ENCODE results near the gene SAMD4B. TPM values are rescaled to one million over a fixed set of nuclear protein-coding genes. Genes with fewer than 3 reads are reported as not detected.
"Not testable (repeated sequence)": the region's sequence is repeated elsewhere in the genome, so short reads cannot be mapped to it uniquely, and the experiment has no call there.

The SAMD4B gene
- total RNA-seq, 1 experiment from 2014 or later, result 135 TPM

DNA sequence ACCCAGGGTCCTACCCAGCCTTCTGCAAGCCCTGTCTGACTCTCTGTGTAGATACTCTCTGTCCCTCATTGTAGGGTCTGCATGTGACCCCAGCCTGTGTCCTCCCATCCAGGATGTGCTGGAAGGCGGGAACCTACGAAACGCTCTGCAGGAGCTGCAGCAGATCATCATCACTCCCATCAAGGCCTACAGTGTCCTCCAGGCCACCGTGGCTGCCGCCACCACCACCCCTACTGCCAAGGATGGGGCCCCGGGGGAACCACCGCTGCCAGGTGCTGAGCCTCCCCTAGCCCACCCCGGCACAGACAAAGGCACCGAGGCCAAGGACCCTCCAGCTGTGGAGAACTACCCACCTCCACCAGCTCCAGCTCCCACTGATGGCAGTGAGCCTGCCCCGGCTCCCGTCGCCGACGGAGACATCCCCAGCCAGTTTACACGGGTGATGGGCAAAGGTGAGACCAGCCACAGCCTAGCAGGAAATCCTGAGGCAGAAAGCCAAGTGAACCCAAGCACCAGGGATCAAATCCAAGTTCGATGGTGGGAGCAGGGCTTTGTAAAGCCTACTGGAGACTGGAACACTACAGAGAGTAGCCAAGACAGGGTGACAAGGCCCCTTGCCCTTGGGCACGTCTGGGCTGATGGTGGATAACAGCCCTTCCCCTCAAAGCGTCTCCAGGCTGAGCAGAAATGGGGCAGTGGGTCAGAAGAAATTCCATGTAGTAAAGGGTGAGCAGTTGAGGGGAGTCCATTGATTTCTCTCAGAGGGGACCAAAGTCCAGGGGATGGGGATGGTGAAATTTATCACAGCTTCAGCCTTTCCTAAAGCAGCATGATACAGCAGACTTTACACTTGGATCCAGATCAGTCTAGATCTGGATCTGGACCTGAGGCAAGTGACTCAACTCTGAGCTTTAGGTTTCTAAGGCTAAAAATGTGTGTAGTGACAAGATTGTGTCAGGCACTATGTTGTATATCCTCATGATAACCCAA, 35.4 kb downstream of the SAMD4B start:
- no peak overlapping the region for H4K5ac ChIP-seq (ENCODE audit: insufficient read length, low read depth, low read length)
- no peak overlapping the region for H3K4me2 ChIP-seq (ENCODE audit: insufficient read depth, insufficient read length, low read length)
- H2BK20ac ChIP-seq (ENCODE audit: low read depth, low read length, poor library complexity, severe bottlenecking), result no peak overlapping the region
- H2BK120ac ChIP-seq (ENCODE audit: low read depth, low read length, poor library complexity, severe bottlenecking), result no peak overlapping the region
- H4K20me1 ChIP-seq (ENCODE audit: control insufficient read depth, insufficient read depth, insufficient read length), result peaks cover 2% of the 10 kb centered on the region
- no peak overlapping the region for H3K27ac ChIP-seq (ENCODE audit: insufficient read length, low read depth, low read length)
- no peak overlapping the region for H2BK15ac ChIP-seq (ENCODE audit: low read depth, low read length)
- peaks cover 54 to 87% (median 82%) of the 10 kb centered on the region in 3 experiments; a peak in 6 of 7 replicates for H3K36me3 Mint-ChIP-seq (ENCODE audit: insufficient read depth in 1 of 3, low read depth in 3 of 3)
- no peak overlapping the region for H2BK12ac ChIP-seq (ENCODE audit: insufficient read length, low read depth, low read length)
- no peaks in the 10 kb centered on the region for H3K27me3 Mint-ChIP-seq (ENCODE audit: low read depth)
- WGBS (ENCODE audit: extremely low coverage, insufficient read length, low lambda C conversion rate), result no CpG with 5 or more reads among the region's 18 CpGs
- no peaks in the 10 kb centered on the region for H3K4me1 Mint-ChIP-seq
- H2BK5ac ChIP-seq (ENCODE audit: insufficient read length, low read length), result no peak overlapping the region
- no peaks in the 10 kb centered on the region for H3K4me1 ChIP-seq (ENCODE audit: insufficient read depth, low read length)
- H3K4me3 Mint-ChIP-seq, result no peak overlapping the region
- no peaks in the 10 kb centered on the region for H3K9me3 Mint-ChIP-seq
- TF ChIP-seq, protein P1, sequence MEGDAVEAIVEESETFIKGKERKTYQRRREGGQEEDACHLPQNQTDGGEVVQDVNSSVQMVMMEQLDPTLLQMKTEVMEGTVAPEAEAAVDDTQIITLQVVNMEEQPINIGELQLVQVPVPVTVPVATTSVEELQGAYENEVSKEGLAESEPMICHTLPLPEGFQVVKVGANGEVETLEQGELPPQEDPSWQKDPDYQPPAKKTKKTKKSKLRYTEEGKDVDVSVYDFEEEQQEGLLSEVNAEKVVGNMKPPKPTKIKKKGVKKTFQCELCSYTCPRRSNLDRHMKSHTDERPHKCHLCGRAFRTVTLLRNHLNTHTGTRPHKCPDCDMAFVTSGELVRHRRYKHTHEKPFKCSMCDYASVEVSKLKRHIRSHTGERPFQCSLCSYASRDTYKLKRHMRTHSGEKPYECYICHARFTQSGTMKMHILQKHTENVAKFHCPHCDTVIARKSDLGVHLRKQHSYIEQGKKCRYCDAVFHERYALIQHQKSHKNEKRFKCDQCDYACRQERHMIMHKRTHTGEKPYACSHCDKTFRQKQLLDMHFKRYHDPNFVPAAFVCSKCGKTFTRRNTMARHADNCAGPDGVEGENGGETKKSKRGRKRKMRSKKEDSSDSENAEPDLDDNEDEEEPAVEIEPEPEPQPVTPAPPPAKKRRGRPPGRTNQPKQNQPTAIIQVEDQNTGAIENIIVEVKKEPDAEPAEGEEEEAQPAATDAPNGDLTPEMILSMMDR (conservative IDR thresholded peaks at IDR 0.05), result no peak
- no peak overlapping the region for H3K23ac ChIP-seq (ENCODE audit: insufficient read length, low read depth, low read length)
- no peaks in the 10 kb centered on the region for H3K27me3 ChIP-seq (ENCODE audit: insufficient read depth, low read length)
- no peak overlapping the region for H2AFZ ChIP-seq (ENCODE audit: low read length)
- no peak overlapping the region for H3K14ac ChIP-seq (ENCODE audit: insufficient read depth, low read length)
- H3K9me3 ChIP-seq (ENCODE audit: control insufficient read depth, low read depth, low read length), result no peaks in the 10 kb centered on the region
- H3T11ph ChIP-seq (ENCODE audit: low read length), result no peak overlapping the region
- H3K23me2 ChIP-seq (ENCODE audit: insufficient read length, low read depth, low read length, poor library complexity, severe bottlenecking), result no peaks in the 10 kb centered on the region
- H2AK5ac ChIP-seq (ENCODE audit: insufficient read length, low read length), result no peak overlapping the region
- H3K56ac ChIP-seq (ENCODE audit: insufficient read length, low read depth, low read length), result no peak overlapping the region
- no peak overlapping the region for H3K27ac Mint-ChIP-seq
- H3K79me1 ChIP-seq (ENCODE audit: insufficient read depth, low read depth, low read length, poor library complexity, severe bottlenecking), result no peaks in the 10 kb centered on the region
- H3K18ac ChIP-seq (ENCODE audit: insufficient read length, low read depth, low read length), result no peak overlapping the region
- H3K79me2 ChIP-seq (ENCODE audit: insufficient read depth, low read length), result no peaks in the 10 kb centered on the region
- no peak for DNase-seq
- no peak overlapping the region for H4K8ac ChIP-seq (replicated peaks; ENCODE audit: insufficient read length, low read depth, low read length)
- H4K91ac ChIP-seq (ENCODE audit: insufficient read length, low read depth, low read length), result no peak overlapping the region
- no peak overlapping the region for H3K9ac ChIP-seq (ENCODE audit: extremely low read depth, insufficient read length, low read length)
- H3K4ac ChIP-seq (ENCODE audit: low read depth, low read length), result no peak overlapping the region

- not testable (repeated sequence) for H3K27me3 ChIP-seq (ENCODE audit: insufficient read depth, low read length); H3K79me1 ChIP-seq (ENCODE audit: insufficient read depth, low read depth, low read length, poor library complexity, severe bottlenecking); H3K4me2 ChIP-seq (ENCODE audit: insufficient read depth, insufficient read length, low read length); H3K27me3 Mint-ChIP-seq (ENCODE audit: low read depth); H3K79me2 ChIP-seq (ENCODE audit: insufficient read depth, low read length); H3K14ac ChIP-seq (ENCODE audit: insufficient read depth, low read length); H2BK5ac ChIP-seq (ENCODE audit: insufficient read length, low read length); H2BK12ac ChIP-seq (ENCODE audit: insufficient read length, low read depth, low read length); H2AFZ ChIP-seq (ENCODE audit: low read length); H3K4me1 Mint-ChIP-seq; H4K8ac ChIP-seq (replicated peaks; ENCODE audit: insufficient read length, low read depth, low read length); H3K23ac ChIP-seq (ENCODE audit: insufficient read length, low read depth, low read length); DNase-seq; H3K23me2 ChIP-seq (ENCODE audit: insufficient read length, low read depth, low read length, poor library complexity, severe bottlenecking); H3K56ac ChIP-seq (ENCODE audit: insufficient read length, low read depth, low read length); H3T11ph ChIP-seq (ENCODE audit: low read length); H2BK20ac ChIP-seq (ENCODE audit: low read depth, low read length, poor library complexity, severe bottlenecking); H3K9me3 ChIP-seq (ENCODE audit: control insufficient read depth, low read depth, low read length); H3K9me3 Mint-ChIP-seq; H3K18ac ChIP-seq (ENCODE audit: insufficient read length, low read depth, low read length); H3K4me1 ChIP-seq (ENCODE audit: insufficient read depth, low read length); H4K91ac ChIP-seq (ENCODE audit: insufficient read length, low read depth, low read length); H3K9ac ChIP-seq (ENCODE audit: extremely low read depth, insufficient read length, low read length); H3K27ac Mint-ChIP-seq; H4K20me1 ChIP-seq (ENCODE audit: control insufficient read depth, insufficient read depth, insufficient read length); H3K27ac ChIP-seq (ENCODE audit: insufficient read length, low read depth, low read length); H3K4ac ChIP-seq (ENCODE audit: low read depth, low read length); H2BK120ac ChIP-seq (ENCODE audit: low read depth, low read length, poor library complexity, severe bottlenecking); H2AK5ac ChIP-seq (ENCODE audit: insufficient read length, low read length); H4K5ac ChIP-seq (ENCODE audit: insufficient read length, low read depth, low read length); H2BK15ac ChIP-seq (ENCODE audit: low read depth, low read length); H3K4me3 Mint-ChIP-seq
- no CpG with 5 or more reads among the region's 4 CpGs for WGBS (ENCODE audit: extremely low coverage, insufficient read length, low lambda C conversion rate)
- H3K36me3 Mint-ChIP-seq (ENCODE audit: insufficient read depth in 1 of 3, low read depth in 3 of 3), result peaks cover 50 to 93% (median 91%) of the 10 kb centered on the region in 3 experiments; a peak in 6 of 7 replicates
Measured at GRCh38 chr19:39379366-39379765, 37.1 kb downstream of the SAMD4B start.
